A673 (cell line): ENCODE data around the gene CAD.
"Not testable (repeated sequence)": the region's sequence is repeated elsewhere in the genome, so short reads cannot be mapped to it uniquely, and the experiment has no call there.

Source experiments
- EZH2 ChIP-seq: fragments of 200-600 bp; sonication (generic); IDR thresholded peaks from 2 replicates; pipeline ENCODE4 v1.6.1; 2017; ENCODE audit warnings: borderline replicate concordance, low read depth, mild to moderate bottlenecking, mixed read lengths, antibody characterized with exemption, low read length; ENCODE audit not compliant: poor library complexity, severe bottlenecking
- TF ChIP-seq, protein P1 (sequence below): fragments of 300-800, 200-600 bp; sonication (generic); conservative IDR thresholded peaks from 2 replicates; pipeline ENCODE4 v1.5.1; 2017; ENCODE audit warnings: low read depth, mild to moderate bottlenecking, antibody characterized with exemption, low read length, moderate library complexity, mixed read lengths

DNA sequence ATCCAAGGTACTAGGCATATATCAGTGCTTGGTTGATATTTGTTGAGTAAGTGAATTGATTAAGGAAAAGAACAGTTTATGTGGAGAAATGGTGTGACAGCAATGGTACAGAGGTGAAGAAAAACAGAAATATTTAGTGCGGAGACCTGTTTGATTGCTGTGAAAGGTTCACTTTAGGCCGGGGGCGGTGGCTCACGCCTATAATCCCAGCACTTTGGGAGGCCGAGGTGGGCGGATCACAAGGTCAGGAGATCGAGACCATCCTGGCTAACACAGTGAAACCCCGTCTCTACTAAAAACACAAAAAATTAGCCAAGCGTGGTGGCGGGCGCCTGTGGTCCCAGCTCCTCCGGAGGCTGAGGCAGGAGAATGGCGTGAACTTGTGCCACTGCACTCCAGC is 51.1 kb downstream of the CAD start:
- TF ChIP-seq, protein P1, sequence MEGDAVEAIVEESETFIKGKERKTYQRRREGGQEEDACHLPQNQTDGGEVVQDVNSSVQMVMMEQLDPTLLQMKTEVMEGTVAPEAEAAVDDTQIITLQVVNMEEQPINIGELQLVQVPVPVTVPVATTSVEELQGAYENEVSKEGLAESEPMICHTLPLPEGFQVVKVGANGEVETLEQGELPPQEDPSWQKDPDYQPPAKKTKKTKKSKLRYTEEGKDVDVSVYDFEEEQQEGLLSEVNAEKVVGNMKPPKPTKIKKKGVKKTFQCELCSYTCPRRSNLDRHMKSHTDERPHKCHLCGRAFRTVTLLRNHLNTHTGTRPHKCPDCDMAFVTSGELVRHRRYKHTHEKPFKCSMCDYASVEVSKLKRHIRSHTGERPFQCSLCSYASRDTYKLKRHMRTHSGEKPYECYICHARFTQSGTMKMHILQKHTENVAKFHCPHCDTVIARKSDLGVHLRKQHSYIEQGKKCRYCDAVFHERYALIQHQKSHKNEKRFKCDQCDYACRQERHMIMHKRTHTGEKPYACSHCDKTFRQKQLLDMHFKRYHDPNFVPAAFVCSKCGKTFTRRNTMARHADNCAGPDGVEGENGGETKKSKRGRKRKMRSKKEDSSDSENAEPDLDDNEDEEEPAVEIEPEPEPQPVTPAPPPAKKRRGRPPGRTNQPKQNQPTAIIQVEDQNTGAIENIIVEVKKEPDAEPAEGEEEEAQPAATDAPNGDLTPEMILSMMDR, result not testable (repeated sequence)
- TF ChIP-seq EZH2, result not testable (repeated sequence)
